Osteoblast (primary cell): ENCODE results near the gene GRIN2C. TPM values are rescaled to one million over a fixed set of nuclear protein-coding genes. Genes with fewer than 3 reads are reported as not detected.

Source experiments
- DNase-seq: peaks from one replicate; pipeline ENCODE4 v3.0.0; 2011; ENCODE audit warnings: low spot score, mixed read lengths; ENCODE audit not compliant: insufficient read length; ENCODE audit errors: missing footprints
- H2AFZ ChIP-seq: 2 replicates; pipeline ENCODE4 v1.6.0; 2011; ENCODE audit warnings: mild to moderate bottlenecking, low read length
- H3K27ac ChIP-seq: 2 replicates; pipeline ENCODE4 v1.5.1; 2011; ENCODE audit warnings: mild to moderate bottlenecking, low read depth, low read length, moderate library complexity
- H3K27me3 ChIP-seq: 2 replicates; pipeline ENCODE4 v1.6.0; 2012; ENCODE audit warnings: mild to moderate bottlenecking, control low read depth, inconsistent platforms, low read length, moderate library complexity; ENCODE audit not compliant: insufficient read depth
- H3K36me3 ChIP-seq: 2 replicates; pipeline ENCODE4 v1.5.1; 2011; ENCODE audit warnings: mild to moderate bottlenecking, low read length, control low read depth, moderate library complexity; ENCODE audit not compliant: insufficient read depth
- H3K4me1 ChIP-seq: 2 replicates; pipeline ENCODE4 v1.5.1; 2011; ENCODE audit warnings: mild to moderate bottlenecking, low read length, control low read depth, moderate library complexity; ENCODE audit not compliant: insufficient read depth
- H3K4me2 ChIP-seq: 2 replicates; pipeline ENCODE4 v1.6.0; 2011; ENCODE audit warnings: mild to moderate bottlenecking, low read length; ENCODE audit not compliant: insufficient read depth
- H3K4me3 ChIP-seq: fragments of 200-600 bp; sonication (generic); 3 replicates; pipeline ENCODE4 v1.5.1; 2012; ENCODE audit warnings: mild to moderate bottlenecking, low read length, inconsistent platforms; ENCODE audit not compliant: insufficient read depth
- H3K79me2 ChIP-seq: 2 replicates; pipeline ENCODE4 v1.6.0; 2012; ENCODE audit warnings: mild to moderate bottlenecking, low read length, control low read depth, inconsistent platforms; ENCODE audit not compliant: insufficient read depth
- H3K9me3 ChIP-seq: 2 replicates; pipeline ENCODE4 v1.5.1; 2011; ENCODE audit warnings: low read depth, low read length, control low read depth
- H4K20me1 ChIP-seq: 2 replicates; pipeline ENCODE4 v1.6.0; 2012; ENCODE audit warnings: mild to moderate bottlenecking, low read length, control low read depth; ENCODE audit not compliant: insufficient read depth
- CTCF ChIP-seq: IDR thresholded peaks from 2 replicates; pipeline ENCODE4 v1.5.1; 2011; ENCODE audit warnings: mild to moderate bottlenecking, low read depth, low read length, moderate library complexity; ENCODE audit errors: extremely low read depth
- total RNA-seq: library from RNA; depleted of rRNA; stranded (reverse); fragments of >200 nt; gene quantifications from 2 replicates; pipeline ENCODE4 v1.2.3, GENCODE V29; 2012

GRIN2C gene
- total RNA-seq, 1 donor = 0.72 TPM

- H3K4me2 ChIP-seq = no peak overlapping the region
- H3K79me2 ChIP-seq = no peaks in the 10 kb centered on the region
- H2AFZ ChIP-seq = no peak overlapping the region
- DNase-seq = no peak
- peaks cover 6% of the 10 kb centered on the region for H4K20me1 ChIP-seq
- H3K9me3 ChIP-seq = no peaks in the 10 kb centered on the region
- TF ChIP-seq CTCF = no peak
- no peak overlapping the region for H3K27ac ChIP-seq
- no peak overlapping the region for H3K4me3 ChIP-seq
- peaks cover 27% of the 10 kb centered on the region for H3K36me3 ChIP-seq
- H3K4me1 ChIP-seq = no peaks in the 10 kb centered on the region
- no peaks in the 10 kb centered on the region for H3K27me3 ChIP-seq
Observed at GRCh38 chr17:74804683-74805082, 55.0 kb downstream of the GRIN2C start.

GRCh38 chr17:74803971-74804370, 55.7 kb downstream of the GRIN2C start:
- Histone ChIP-seq H3K4me3 (no peak overlapping the region), H4K20me1 (peaks cover 6% of the 10 kb centered on the region), H3K27ac (no peak overlapping the region), H3K4me1 (no peaks in the 10 kb centered on the region), H3K9me3 (no peaks in the 10 kb centered on the region), H3K27me3 (no peaks in the 10 kb centered on the region), H3K4me2 (no peak overlapping the region), H3K36me3 (peaks cover 30% of the 10 kb centered on the region), H3K79me2 (no peaks in the 10 kb centered on the region), H2AFZ (no peak overlapping the region)
- TF ChIP-seq CTCF = no peak
- no peak for DNase-seq

GRCh38 chr17:74803388-74803930, 56.2 kb downstream of the GRIN2C start:
- Histone ChIP-seq H3K4me1 (no peaks in the 10 kb centered on the region), H2AFZ (no peak overlapping the region), H4K20me1 (peaks cover 6% of the 10 kb centered on the region), H3K36me3 (peaks cover 34% of the 10 kb centered on the region), H3K4me3 (no peak overlapping the region), H3K9me3 (no peaks in the 10 kb centered on the region), H3K4me2 (no peak overlapping the region), H3K27ac (no peak overlapping the region), H3K27me3 (no peaks in the 10 kb centered on the region), H3K79me2 (no peaks in the 10 kb centered on the region)
- TF ChIP-seq CTCF = no peak
- peak; percentile 58 for DNase-seq

GRCh38 chr17:74801896-74802295, 57.8 kb downstream of the GRIN2C start:
- Histone ChIP-seq H3K4me1 (no peaks in the 10 kb centered on the region), H3K27ac (no peak overlapping the region), H3K9me3 (no peaks in the 10 kb centered on the region), H3K27me3 (no peaks in the 10 kb centered on the region), H3K36me3 (peaks cover 45% of the 10 kb centered on the region), H3K4me3 (no peak overlapping the region), H4K20me1 (peaks cover 6% of the 10 kb centered on the region), H3K4me2 (no peak overlapping the region), H2AFZ (no peak overlapping the region), H3K79me2 (no peaks in the 10 kb centered on the region)
- TF ChIP-seq CTCF = no peak
- peak; percentile 9 for DNase-seq
